Fibroblast of skin of left biceps (primary cell): ENCODE data around the gene NFAM1.

Experiments used
- DNase-seq, 2 experiments: peaks; one replicate each; pipeline ENCODE4 v3.0.0-alpha.2; 2013; ENCODE audit warnings: low read depth in 2 of 2

Gene NFAM1

GRCh38 chr22:42439821-42440674 lies 7.8 kb upstream of the NFAM1 start:
- no peak for DNase-seq

- no peak for DNase-seq
These were observed 6.9 kb upstream of the NFAM1 start for GRCh38 chr22:42439021-42439567.

GRCh38 chr22:42438293-42438650 lies 6.1 kb upstream of the NFAM1 start:
- no peak for DNase-seq

GRCh38 chr22:42437488-42438292 lies 5.5 kb upstream of the NFAM1 start:
- peak in 1 of 2 experiments; percentile 5 for DNase-seq

DNA sequence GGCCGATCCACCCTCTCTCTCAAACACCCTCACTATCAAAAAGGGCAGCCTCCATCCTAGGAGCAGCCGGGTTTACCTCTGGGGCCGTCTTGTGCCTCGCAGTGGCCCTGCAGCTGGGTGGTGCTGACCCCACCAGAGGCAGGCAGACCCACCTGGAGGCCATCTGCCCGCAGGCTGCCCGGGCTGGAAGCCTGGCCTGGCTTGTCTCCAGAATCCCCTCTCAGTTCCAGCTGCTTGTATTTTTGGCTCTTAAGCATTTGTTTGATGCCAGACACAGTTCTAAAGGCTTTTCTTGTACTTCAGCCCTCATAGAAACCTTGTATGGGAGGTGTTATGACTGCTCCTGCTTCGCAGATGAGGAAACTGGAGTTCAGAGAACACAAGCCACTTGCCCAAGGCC lies 4.2 kb upstream of the NFAM1 start:
- no peak for DNase-seq

GRCh38 chr22:42434748-42435425 lies 2.7 kb upstream of the NFAM1 start:
- DNase-seq = no peak

DNA sequence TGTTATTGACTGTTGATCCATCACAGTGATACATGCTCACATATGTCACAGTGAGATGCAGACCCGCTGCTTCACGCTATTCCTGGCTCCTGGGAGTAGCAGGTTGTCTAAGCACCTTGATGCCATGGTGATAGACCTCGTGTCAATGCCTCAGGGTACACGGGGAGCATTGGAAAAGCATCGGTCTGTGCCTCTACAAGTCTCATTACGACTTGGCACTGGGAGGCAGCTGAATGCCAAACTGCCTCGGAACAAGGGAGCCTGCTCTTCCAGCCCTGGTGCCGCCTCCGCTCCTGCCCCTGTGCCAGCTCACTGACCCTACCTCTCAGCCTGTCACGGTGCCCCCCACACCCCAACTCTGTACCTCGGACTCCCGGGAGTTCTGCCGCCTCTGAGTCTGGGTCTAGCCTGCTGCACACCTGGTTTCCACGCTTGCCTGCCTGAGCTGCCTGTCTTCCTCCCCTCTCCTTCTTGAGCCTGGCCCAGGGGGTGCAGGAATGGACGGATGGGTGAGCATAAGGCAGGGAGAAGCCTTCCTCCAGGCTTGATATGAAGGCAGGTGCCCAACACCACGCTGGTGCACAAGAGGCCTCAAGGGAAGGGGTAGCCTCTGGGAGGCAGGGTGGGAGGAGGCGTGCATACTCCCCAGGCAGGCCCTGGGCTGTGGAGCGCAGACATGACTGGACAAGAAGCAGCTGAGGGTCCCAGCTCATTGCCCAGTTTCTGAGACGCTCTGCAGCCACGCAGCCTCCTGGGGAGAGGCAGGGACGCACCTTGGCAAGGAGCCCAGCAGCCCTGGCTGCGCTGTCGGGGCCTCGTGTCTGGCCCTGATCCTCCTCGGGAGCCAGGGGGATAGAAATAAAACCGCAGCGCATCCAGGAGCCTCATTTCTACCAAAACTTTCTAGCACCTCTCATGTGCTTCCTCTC lies 1.8 kb upstream of the NFAM1 start:
- DNase-seq = no peak

GRCh38 chr22:42432818-42433217 lies 615 bp upstream of the NFAM1 start:
- no peak for DNase-seq

GRCh38 chr22:42431401-42432019 lies 693 bp downstream of the NFAM1 start:
- no peak for DNase-seq

DNA sequence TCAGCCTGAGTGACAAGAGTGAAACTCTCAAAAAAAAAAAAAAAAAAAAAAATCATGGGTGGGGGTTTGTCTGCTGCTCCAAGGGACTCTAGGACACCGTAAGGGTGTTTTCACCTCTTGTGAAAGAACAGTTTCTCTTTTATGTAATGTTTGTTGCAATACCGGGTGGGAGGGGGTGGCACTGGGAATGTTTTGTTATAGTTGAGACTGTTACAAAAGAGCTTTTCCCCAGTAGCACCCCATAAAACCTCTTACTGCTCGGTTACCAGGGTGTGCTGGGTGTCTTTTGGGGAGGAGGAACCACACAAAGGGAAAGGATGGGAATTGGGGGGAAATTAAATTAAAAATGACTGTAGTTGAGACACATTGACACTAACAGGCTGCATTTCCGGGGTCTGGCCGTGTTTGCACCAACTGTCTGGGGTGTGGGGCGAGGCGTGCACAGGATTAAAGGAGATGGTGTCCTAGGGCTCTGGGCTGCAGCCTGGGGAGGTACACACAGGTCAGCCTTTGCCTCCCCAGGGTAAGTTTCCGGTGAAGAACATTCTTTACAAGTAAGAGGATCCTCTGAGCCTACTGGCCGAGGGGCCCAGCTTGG lies 1.6 kb downstream of the NFAM1 start:
- DNase-seq = no peak

DNA sequence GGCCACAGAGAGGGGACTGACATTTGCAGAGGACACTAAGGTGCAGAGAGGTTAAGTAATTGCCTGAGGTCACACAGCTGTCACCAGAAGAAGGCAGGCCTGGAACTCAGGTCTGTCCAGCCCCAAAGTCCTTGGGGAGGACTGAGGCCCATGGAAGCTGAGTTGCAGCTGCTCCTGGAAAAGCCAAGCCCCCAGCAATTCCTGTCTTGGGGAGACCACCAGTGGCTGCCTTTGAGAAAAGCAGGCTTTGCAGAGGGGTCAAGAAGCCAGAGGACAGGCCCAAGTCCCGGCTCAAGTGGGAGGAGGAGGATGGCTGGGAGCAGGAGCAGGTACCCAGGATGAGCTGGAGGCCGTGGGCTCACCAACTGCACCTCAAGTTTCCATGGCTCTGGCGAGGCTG lies 3.4 kb downstream of the NFAM1 start:
- no peak for DNase-seq

GRCh38 chr22:42428025-42428424 lies 4.2 kb downstream of the NFAM1 start:
- no peak for DNase-seq

GRCh38 chr22:42427167-42427566 lies 5.0 kb downstream of the NFAM1 start:
- no peak for DNase-seq

DNA sequence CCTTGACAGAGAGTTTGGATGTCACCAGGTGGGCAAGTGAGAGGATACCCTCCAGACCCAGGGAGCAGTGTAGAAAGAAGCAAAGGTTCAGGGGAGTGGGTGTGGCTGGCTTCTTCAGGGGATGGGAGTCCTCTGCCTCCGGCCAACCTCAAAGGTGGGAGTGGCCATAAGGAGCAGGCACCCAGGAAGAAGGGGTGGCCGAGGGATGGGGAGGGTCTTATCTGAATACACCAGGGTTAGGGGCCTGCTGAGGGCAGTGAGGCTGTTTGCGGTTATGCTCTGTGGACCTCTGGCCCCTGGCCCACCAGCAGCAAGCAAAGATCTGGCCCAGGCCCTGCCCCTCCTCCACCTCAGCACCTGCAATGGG lies 6.2 kb downstream of the NFAM1 start:
- DNase-seq = no peak

GRCh38 chr22:42425337-42425988 lies 6.7 kb downstream of the NFAM1 start:
- no peak for DNase-seq

GRCh38 chr22:42419243-42419881 lies 12.8 kb downstream of the NFAM1 start:
- no peak for DNase-seq

- DNase-seq = no peak
These were observed 13.4 kb downstream of the NFAM1 start for GRCh38 chr22:42418811-42419242.

- no peak for DNase-seq
These were observed 14.4 kb downstream of the NFAM1 start for GRCh38 chr22:42417645-42418305.
